Endothelial cell of umbilical vein (primary cell): ENCODE measurements around the gene OARD1. TPM values are rescaled to one million over a fixed set of nuclear protein-coding genes. Genes with fewer than 3 reads are reported as not detected.

Experiments
- BruUV-seq: library from RNA; stranded (reverse); fragments of 400-500 nt; replicated peaks from 2 replicates; lab custom pipeline; 2021; lab: Mats Ljungman, UMichigan
- CTCF ChIA-PET: fragments of 300-600, 350-600 bp; sonication (Branson Sonifier 250); formaldehyde crosslinking; loops from one replicate; lab custom pipeline; 2021; ENCODE audit warnings: antibody characterized with exemption, inconsistent platforms; lab: Charles Lee
- POLR2A ChIA-PET: fragments of 300-600, 350-600 bp; sonication (Branson Sonifier 250); formaldehyde crosslinking; loops from one replicate; lab custom pipeline; 2021; ENCODE audit warnings: antibody characterized with exemption, inconsistent platforms; lab: Charles Lee
- DNase-seq: peaks from one replicate; pipeline ENCODE4 v3.0.0-alpha.2; 2011; ENCODE audit warnings: low read depth, low spot score
- FAIRE-seq: peaks from 2 replicates; lab custom pipeline; 2011; peaks lifted over from hg19 to GRCh38; lab: Jason Lieb, UNC
- H2AFZ ChIP-seq: 2 replicates; pipeline ENCODE4 v1.6.0; 2012; ENCODE audit warnings: low read depth, low read length, control low read depth, inconsistent platforms
- H3K27ac ChIP-seq: 2 replicates; pipeline ENCODE4 v1.5.1; 2011; ENCODE audit warnings: low read depth, mild to moderate bottlenecking, control low read depth, low read length, moderate library complexity; ENCODE audit not compliant: insufficient read depth
- H3K27me3 ChIP-seq, 2 experiments: 2 replicates each; pipeline versions ENCODE4 v1.6.0 to v1.6.1; 2011; ENCODE audit warnings: low read length in 2 of 2, mixed read lengths in 1 of 2; ENCODE audit not compliant: control insufficient read depth in 2 of 2, insufficient read depth in 2 of 2
- H3K36me3 ChIP-seq, 2 experiments: 2 replicates in 1 of 2; 3 replicates in 1 of 2; pipeline ENCODE4 v1.5.1; 2011; ENCODE audit warnings: low read length in 2 of 2, mild to moderate bottlenecking in 1 of 2, moderate library complexity in 1 of 2; ENCODE audit not compliant: control insufficient read depth in 2 of 2, insufficient read depth in 2 of 2; ENCODE audit errors: extremely low read depth in 1 of 2
- H3K4me1 ChIP-seq: 3 replicates; pipeline ENCODE4 v1.5.1; 2011; ENCODE audit warnings: mild to moderate bottlenecking, low read length; ENCODE audit not compliant: control insufficient read depth, insufficient read depth; ENCODE audit errors: extremely low read depth
- H3K4me2 ChIP-seq: 2 replicates; pipeline ENCODE4 v1.6.1; 2011; ENCODE audit warnings: low read length, control low read depth, mixed read lengths; ENCODE audit not compliant: insufficient read depth
- H3K4me3 ChIP-seq, 3 experiments: fragments of 200-600 bp in 1 of 3; sonication (generic), shearing (Covaris generic) in 1 of 3; replicated peaks in 1 of 3; 2 replicates each; pipeline ENCODE4 v1.5.1; 2011 to 2016; ENCODE audit warnings: control low read depth in 3 of 3, low read length in 3 of 3, mild to moderate bottlenecking in 2 of 3, inconsistent platforms in 1 of 3, low read depth in 1 of 3, moderate library complexity in 1 of 3; ENCODE audit not compliant: insufficient read depth in 1 of 3
- H3K79me2 ChIP-seq: 2 replicates; pipeline ENCODE4 v1.6.0; 2012; ENCODE audit warnings: low read length, inconsistent platforms; ENCODE audit not compliant: control insufficient read depth, insufficient read depth
- H3K9ac ChIP-seq: replicated peaks from 2 replicates; pipeline ENCODE3; 2011; ENCODE audit warnings: low read length, control low read depth; ENCODE audit not compliant: insufficient read depth; ENCODE audit errors: extremely low read depth
- H3K9me1 ChIP-seq: replicated peaks from 3 replicates; pipeline ENCODE4 v1.6.0; 2011; ENCODE audit warnings: mild to moderate bottlenecking, low read length; ENCODE audit not compliant: control insufficient read depth, insufficient read depth; ENCODE audit errors: extremely low read depth
- H3K9me3 ChIP-seq: replicated peaks from 2 replicates; pipeline ENCODE4 v1.5.1; 2012; ENCODE audit warnings: low read length, inconsistent platforms; ENCODE audit not compliant: control insufficient read depth, insufficient read depth
- H4K20me1 ChIP-seq: replicated peaks from 2 replicates; pipeline ENCODE3; 2011; ENCODE audit warnings: mild to moderate bottlenecking, low read length; ENCODE audit not compliant: control insufficient read depth, insufficient read depth; ENCODE audit errors: extremely low read depth
- CTCF ChIP-seq, 2 donors: IDR thresholded peaks; 1 replicate in 1 of 2; 2 replicates in 1 of 2; pipeline ENCODE4 v1.5.1; 2011; ENCODE audit warnings: low read length in 2 of 2, mild to moderate bottlenecking in 2 of 2, moderate library complexity in 2 of 2, control low read depth in 1 of 2, inconsistent platforms in 1 of 2, low read depth in 1 of 2; ENCODE audit not compliant: insufficient read depth in 1 of 2; ENCODE audit errors: extremely low read depth in 1 of 2
- EZH2 ChIP-seq: IDR thresholded peaks from 2 replicates; pipeline ENCODE4 v1.6.1; 2012; ENCODE audit warnings: borderline replicate concordance, low read depth, mild to moderate bottlenecking, moderate library complexity, low read length, inconsistent platforms; ENCODE audit not compliant: severe bottlenecking
- FOS ChIP-seq: IDR thresholded peaks from 2 replicates; pipeline ENCODE4 v1.6.1; 2011; ENCODE audit warnings: mild to moderate bottlenecking, low read length, moderate library complexity, borderline replicate concordance; ENCODE audit not compliant: insufficient read depth
- GATA2 ChIP-seq: IDR thresholded peaks from 2 replicates; pipeline ENCODE4 v1.7.0; 2011; ENCODE audit warnings: low read depth, mild to moderate bottlenecking, moderate library complexity, mixed read lengths, low read length; ENCODE audit not compliant: insufficient read length, insufficient read depth
- JUN ChIP-seq: IDR thresholded peaks from 2 replicates; pipeline ENCODE4 v1.6.1; 2011; ENCODE audit warnings: borderline replicate concordance, low read depth; ENCODE audit not compliant: insufficient read length, insufficient read depth
- MAX ChIP-seq: IDR thresholded peaks from 2 replicates; pipeline ENCODE4 v1.6.1; 2011; ENCODE audit not compliant: insufficient read depth, insufficient read length
- MYC ChIP-seq: IDR thresholded peaks from one replicate; pipeline ENCODE4 v1.6.1; 2011; ENCODE audit warnings: mild to moderate bottlenecking, low read depth, low read length
- POLR2A ChIP-seq: IDR thresholded peaks from 2 replicates; pipeline ENCODE4 v1.6.1; 2012; ENCODE audit warnings: low read depth, mild to moderate bottlenecking, control low read depth, low read length
- POLR2AphosphoS5 ChIP-seq: IDR thresholded peaks from 2 replicates; pipeline ENCODE4 v1.6.1; 2012; ENCODE audit warnings: low read depth, mild to moderate bottlenecking, control low read depth, low read length, moderate library complexity; ENCODE audit not compliant: insufficient read depth
- dilution Hi-C: fragments of 300-500 bp; cut with MboI; formaldehyde crosslinking; loops from one replicate; pipeline ENCODE4 v1.15.0; 2019; ENCODE audit warnings: low sequenced_read_pairs; ENCODE audit not compliant: extremely low pct_ligation_motif_present
- intact Hi-C: fragments of 100-400 bp; cut with micrococcal nuclease; formaldehyde crosslinking; loops from one replicate; pipeline ENCODE4 v1.10.0; 2022
- polyA plus RNA-seq, 4 experiments: library from polyadenylated mRNA; depleted of rRNA in 3 of 4; stranded (reverse) in 3 of 4; unstranded in 1 of 4; fragments of >200 nt; gene quantifications; 2 replicates each; pipeline versions ENCODE4 v1.2.1 to v1.2.3, GENCODE V29; 2011 to 2012; ENCODE audit warnings: missing spikeins in 1 of 4
- total RNA-seq: library from RNA; stranded (reverse); gene quantifications from 2 replicates; pipeline ENCODE4 v1.2.3, GENCODE V29; 2021

OARD1 gene
- total and polyA plus RNA-seq, 2 donors (not counting 3 experiments of a cell fraction or from before 2014, with no cell fraction given): 5.2 to 13.0 TPM

GRCh38 chr6:41093729-41094128, 21.6 kb upstream of the OARD1 start:
- no peak for DNase-seq
- ChIA-PET POLR2A (no interaction called here), CTCF (interaction anchor here (2.6 to 6.1 kb wide), 2 partner anchors 18 to 88 kb away, joined by 12 to 89 read pairs; no protein-coding TSS in a partner anchor)
- H3K79me2 ChIP-seq: peaks cover 2% of the 10 kb centered on the region
- H3K9ac ChIP-seq: no peak overlapping the region
- H3K36me3 ChIP-seq: peaks cover 27 to 60% of the 10 kb centered on the region in 2 experiments
- no peak for FAIRE-seq
- no peaks in the 10 kb centered on the region for H3K27me3 ChIP-seq
- no peak overlapping the region for H2AFZ ChIP-seq
- no TSS peak for BruUV-seq
- H3K27ac ChIP-seq: no peak overlapping the region
- intact Hi-C loops: loop anchor here (2.0 kb wide), 1 partner anchor 225 kb away; no protein-coding TSS in a partner anchor
- no peak overlapping the region for H3K4me3 ChIP-seq
- no peak overlapping the region for H3K4me2 ChIP-seq
- dilution Hi-C loops: no loop called here
- no peaks in the 10 kb centered on the region for H4K20me1 ChIP-seq
- no peaks in the 10 kb centered on the region for H3K9me3 ChIP-seq
- TF ChIP-seq POLR2AphosphoS5 (no peak), POLR2A (no peak), CTCF (IDR thresholded peaks at IDR 0.05; ENCODE audit: extremely low read depth in 1 of 2, insufficient read depth in 1 of 2, low read depth in 1 of 2, low read length in 2 of 2) (no peak), FOS (no peak), JUN (no peak), MAX (no peak), MYC (no peak), GATA2 (no peak), EZH2 (no peak)
- H3K9me1 ChIP-seq: no peaks in the 10 kb centered on the region
- peaks cover 27% of the 10 kb centered on the region for H3K4me1 ChIP-seq
